Endothelial cell of umbilical vein (primary cell): ENCODE data around the gene BBS10. TPM values are rescaled to one million over a fixed set of nuclear protein-coding genes. Genes with fewer than 3 reads are reported as not detected.

ENCODE experiments used
- BruUV-seq: library from RNA; stranded (reverse); fragments of 400-500 nt; replicated peaks from 2 replicates; lab custom pipeline; 2021; lab: Mats Ljungman, UMichigan
- CTCF ChIA-PET: fragments of 300-600, 350-600 bp; sonication (Branson Sonifier 250); formaldehyde crosslinking; loops from one replicate; lab custom pipeline; 2021; ENCODE audit warnings: antibody characterized with exemption, inconsistent platforms; lab: Charles Lee
- POLR2A ChIA-PET: fragments of 300-600, 350-600 bp; sonication (Branson Sonifier 250); formaldehyde crosslinking; loops from one replicate; lab custom pipeline; 2021; ENCODE audit warnings: antibody characterized with exemption, inconsistent platforms; lab: Charles Lee
- DNase-seq: peaks from one replicate; pipeline ENCODE4 v3.0.0-alpha.2; 2011; ENCODE audit warnings: low read depth, low spot score
- FAIRE-seq: peaks from 2 replicates; lab custom pipeline; 2011; peaks lifted over from hg19 to GRCh38; lab: Jason Lieb, UNC
- H2AFZ ChIP-seq: 2 replicates; pipeline ENCODE4 v1.6.0; 2012; ENCODE audit warnings: low read depth, low read length, control low read depth, inconsistent platforms
- H3K27ac ChIP-seq: 2 replicates; pipeline ENCODE4 v1.5.1; 2011; ENCODE audit warnings: low read depth, mild to moderate bottlenecking, control low read depth, low read length, moderate library complexity; ENCODE audit not compliant: insufficient read depth
- H3K27me3 ChIP-seq, 2 experiments: 2 replicates each; pipeline versions ENCODE4 v1.6.0 to v1.6.1; 2011; ENCODE audit warnings: low read length in 2 of 2, mixed read lengths in 1 of 2; ENCODE audit not compliant: control insufficient read depth in 2 of 2, insufficient read depth in 2 of 2
- H3K36me3 ChIP-seq, 2 experiments: 2 replicates in 1 of 2; 3 replicates in 1 of 2; pipeline ENCODE4 v1.5.1; 2011; ENCODE audit warnings: low read length in 2 of 2, mild to moderate bottlenecking in 1 of 2, moderate library complexity in 1 of 2; ENCODE audit not compliant: control insufficient read depth in 2 of 2, insufficient read depth in 2 of 2; ENCODE audit errors: extremely low read depth in 1 of 2
- H3K4me1 ChIP-seq: 3 replicates; pipeline ENCODE4 v1.5.1; 2011; ENCODE audit warnings: mild to moderate bottlenecking, low read length; ENCODE audit not compliant: control insufficient read depth, insufficient read depth; ENCODE audit errors: extremely low read depth
- H3K4me2 ChIP-seq: 2 replicates; pipeline ENCODE4 v1.6.1; 2011; ENCODE audit warnings: low read length, control low read depth, mixed read lengths; ENCODE audit not compliant: insufficient read depth
- H3K4me3 ChIP-seq, 3 experiments: fragments of 200-600 bp in 1 of 3; sonication (generic), shearing (Covaris generic) in 1 of 3; replicated peaks in 1 of 3; 2 replicates each; pipeline ENCODE4 v1.5.1; 2011 to 2016; ENCODE audit warnings: control low read depth in 3 of 3, low read length in 3 of 3, mild to moderate bottlenecking in 2 of 3, inconsistent platforms in 1 of 3, low read depth in 1 of 3, moderate library complexity in 1 of 3; ENCODE audit not compliant: insufficient read depth in 1 of 3
- H3K79me2 ChIP-seq: 2 replicates; pipeline ENCODE4 v1.6.0; 2012; ENCODE audit warnings: low read length, inconsistent platforms; ENCODE audit not compliant: control insufficient read depth, insufficient read depth
- H3K9ac ChIP-seq: replicated peaks from 2 replicates; pipeline ENCODE3; 2011; ENCODE audit warnings: low read length, control low read depth; ENCODE audit not compliant: insufficient read depth; ENCODE audit errors: extremely low read depth
- H3K9me1 ChIP-seq: replicated peaks from 3 replicates; pipeline ENCODE4 v1.6.0; 2011; ENCODE audit warnings: mild to moderate bottlenecking, low read length; ENCODE audit not compliant: control insufficient read depth, insufficient read depth; ENCODE audit errors: extremely low read depth
- H3K9me3 ChIP-seq: replicated peaks from 2 replicates; pipeline ENCODE4 v1.5.1; 2012; ENCODE audit warnings: low read length, inconsistent platforms; ENCODE audit not compliant: control insufficient read depth, insufficient read depth
- H4K20me1 ChIP-seq: replicated peaks from 2 replicates; pipeline ENCODE3; 2011; ENCODE audit warnings: mild to moderate bottlenecking, low read length; ENCODE audit not compliant: control insufficient read depth, insufficient read depth; ENCODE audit errors: extremely low read depth
- CTCF ChIP-seq, 2 donors: IDR thresholded peaks; 1 replicate in 1 of 2; 2 replicates in 1 of 2; pipeline ENCODE4 v1.5.1; 2011; ENCODE audit warnings: low read length in 2 of 2, mild to moderate bottlenecking in 2 of 2, moderate library complexity in 2 of 2, control low read depth in 1 of 2, inconsistent platforms in 1 of 2, low read depth in 1 of 2; ENCODE audit not compliant: insufficient read depth in 1 of 2; ENCODE audit errors: extremely low read depth in 1 of 2
- EZH2 ChIP-seq: IDR thresholded peaks from 2 replicates; pipeline ENCODE4 v1.6.1; 2012; ENCODE audit warnings: borderline replicate concordance, low read depth, mild to moderate bottlenecking, moderate library complexity, low read length, inconsistent platforms; ENCODE audit not compliant: severe bottlenecking
- FOS ChIP-seq: IDR thresholded peaks from 2 replicates; pipeline ENCODE4 v1.6.1; 2011; ENCODE audit warnings: mild to moderate bottlenecking, low read length, moderate library complexity, borderline replicate concordance; ENCODE audit not compliant: insufficient read depth
- GATA2 ChIP-seq: IDR thresholded peaks from 2 replicates; pipeline ENCODE4 v1.7.0; 2011; ENCODE audit warnings: low read depth, mild to moderate bottlenecking, moderate library complexity, mixed read lengths, low read length; ENCODE audit not compliant: insufficient read length, insufficient read depth
- JUN ChIP-seq: IDR thresholded peaks from 2 replicates; pipeline ENCODE4 v1.6.1; 2011; ENCODE audit warnings: borderline replicate concordance, low read depth; ENCODE audit not compliant: insufficient read length, insufficient read depth
- MAX ChIP-seq: IDR thresholded peaks from 2 replicates; pipeline ENCODE4 v1.6.1; 2011; ENCODE audit not compliant: insufficient read depth, insufficient read length
- MYC ChIP-seq: IDR thresholded peaks from one replicate; pipeline ENCODE4 v1.6.1; 2011; ENCODE audit warnings: mild to moderate bottlenecking, low read depth, low read length
- POLR2AphosphoS5 ChIP-seq: IDR thresholded peaks from 2 replicates; pipeline ENCODE4 v1.6.1; 2012; ENCODE audit warnings: low read depth, mild to moderate bottlenecking, control low read depth, low read length, moderate library complexity; ENCODE audit not compliant: insufficient read depth
- dilution Hi-C: fragments of 300-500 bp; cut with MboI; formaldehyde crosslinking; loops from one replicate; pipeline ENCODE4 v1.15.0; 2019; ENCODE audit warnings: low sequenced_read_pairs; ENCODE audit not compliant: extremely low pct_ligation_motif_present
- intact Hi-C: fragments of 100-400 bp; cut with micrococcal nuclease; formaldehyde crosslinking; loops from one replicate; pipeline ENCODE4 v1.10.0; 2022
- polyA plus RNA-seq, 4 experiments: library from polyadenylated mRNA; depleted of rRNA in 3 of 4; stranded (reverse) in 3 of 4; unstranded in 1 of 4; fragments of >200 nt; gene quantifications; 2 replicates each; pipeline versions ENCODE4 v1.2.1 to v1.2.3, GENCODE V29; 2011 to 2012; ENCODE audit warnings: missing spikeins in 1 of 4
- total RNA-seq: library from RNA; stranded (reverse); gene quantifications from 2 replicates; pipeline ENCODE4 v1.2.3, GENCODE V29; 2021

BBS10 gene
- total and polyA plus RNA-seq, 2 donors (not counting 3 experiments of a cell fraction or from before 2014, with no cell fraction given) = 3.4 to 7.8 TPM

- dilution Hi-C loops (no loop called here), intact Hi-C loops (no loop called here)
- DNase-seq (no peak), FAIRE-seq (no peak)
- Histone ChIP-seq H3K4me3 (no peak overlapping the region), H3K9me3 (no peaks in the 10 kb centered on the region), H3K79me2 (no peaks in the 10 kb centered on the region), H3K36me3 (no peaks in the 10 kb centered on the region), H2AFZ (no peak overlapping the region), H3K4me2 (no peak overlapping the region), H3K27ac (no peak overlapping the region), H4K20me1 (no peaks in the 10 kb centered on the region), H3K9ac (no peak overlapping the region), H3K9me1 (no peaks in the 10 kb centered on the region), H3K4me1 (no peaks in the 10 kb centered on the region), H3K27me3 (no peaks in the 10 kb centered on the region)
- POLR2A ChIA-PET = no interaction called here
- BruUV-seq = no TSS peak
- CTCF ChIA-PET = no interaction called here
- TF ChIP-seq FOS (no peak), MYC (no peak), EZH2 (no peak), MAX (no peak), CTCF (IDR thresholded peaks at IDR 0.05; ENCODE audit: extremely low read depth in 1 of 2, insufficient read depth in 1 of 2, low read depth in 1 of 2, low read length in 2 of 2) (no peak), JUN (no peak), GATA2 (no peak), POLR2AphosphoS5 (no peak)
Measured at GRCh38 chr12:76300297-76300665, 47.9 kb downstream of the BBS10 start.
